Hepatocyte (in vitro differentiated cells): ENCODE data around the gene TEX261.

ENCODE experiments used
- CTCF ChIP-seq: fragments of 200-600 bp; sonication (generic); IDR thresholded peaks from 2 replicates; pipeline ENCODE4 v1.5.1; 2016; ENCODE audit warnings: antibody characterized with exemption, mild to moderate bottlenecking; ENCODE audit not compliant: poor library complexity
- EZH2 ChIP-seq: fragments of 200-600 bp; sonication (generic); IDR thresholded peaks from 2 replicates; pipeline ENCODE4 v1.6.1; 2016; ENCODE audit warnings: antibody characterized with exemption, mild to moderate bottlenecking, borderline replicate concordance

- no peak for TF ChIP-seq CTCF
- TF ChIP-seq EZH2: no peak
Measured at GRCh38 chr2:70979180-70979488, 15.5 kb downstream of the TEX261 start.
